Measurements from ENCODE around the gene YES1. TPM values are rescaled to one million over a fixed set of nuclear protein-coding genes. Genes with fewer than 3 reads are reported as not detected.

YES1 gene
- 84.5 TPM for total RNA-seq (2021; ENCODE audit: unreplicated experiment)
- polyA plus RNA-seq (2012) = 22.0 and 26.0 TPM in 2 replicates
- Bru-seq, nascent RNA = percentile 83 among the genes with signal in this experiment
- percentile 92 among the genes with signal in this experiment for BruChase-seq, experiment 1, labeled RNA remaining after a 6-hour chase
- BruChase-seq, experiment 2, labeled RNA remaining after a 2-hour chase = percentile 83 among the genes with signal in this experiment
- long read RNA-seq, full-length matches to known transcripts = 211 of 242 reads
- long read RNA-seq, partial matches to known transcripts = 21 of 242 reads
- long read RNA-seq, other reads (novel, unspliced or antisense) = 10 of 242 reads

GRCh38 chr18:811892-812375 lies at the start of gene YES1:
TSS of gene YES1 (minus strand) at chr18:812242. CDS start at chr18:756827, 55,415 bp downstream.
- Histone ChIP-seq H3K79me2 (ENCODE audit: insufficient read depth, low read length) (peaks cover 48% of the 10 kb centered on the region), H3K4me1 (ENCODE audit: control insufficient read depth in 1 of 2, insufficient read depth in 2 of 2, low read length in 2 of 2) (peaks cover 11 to 18% of the 10 kb centered on the region in 2 experiments), H3K9me3 (ENCODE audit: control insufficient read depth in 1 of 2, insufficient read depth in 1 of 2, low read depth in 1 of 2, low read length in 2 of 2) (no peaks in the 10 kb centered on the region), H3K4me3 (replicated peaks in 1 of 2; ENCODE audit: low read depth in 1 of 2, low read length in 2 of 2) (peak within 1 kb of the TSS; percentile 84 to 91), H3K4me2 (ENCODE audit: low read length) (peak within 1 kb of the TSS; percentile 89), H3K36me3 (ENCODE audit: control insufficient read depth in 1 of 2, insufficient read depth in 2 of 2, low read length in 2 of 2) (no peaks in the 10 kb centered on the region), H3K9me2 (ENCODE audit: insufficient read depth) (no peaks in the 10 kb centered on the region), H3K27me3 (ENCODE audit: insufficient read depth, low read length) (no peaks in the 10 kb centered on the region), H2AFZ (ENCODE audit: low read depth, low read length, poor library complexity, severe bottlenecking) (peak within 1 kb of the TSS; percentile 18), H4K20me1 (ENCODE audit: insufficient read depth) (0 out of 2 replicates have a peak, but pooled peaks cover 11% of the 10 kb centered on the region), H3K9ac (ENCODE audit: low read length) (peak within 1 kb of the TSS; percentile 86), H3K27ac (ENCODE audit: low read depth, low read length) (peak within 1 kb of the TSS; percentile 81)
- BruUV-seq (replicated peaks) = no TSS peak
- ATAC-seq (peak; percentile 86), DNase-seq (ENCODE audit: low read depth, low spot score) (no peak)
- TF ChIP-seq MAX (IDR thresholded peaks at IDR 0.05) = no peak
- TF ChIP-seq YY1 (IDR thresholded peaks at IDR 0.05; ENCODE audit: extremely low read depth, insufficient replicate concordance, low read depth, low read length) = no peak
- TF ChIP-seq POLR2A (IDR thresholded peaks at IDR 0.05; ENCODE audit: borderline replicate concordance, extremely low read depth, insufficient read depth, insufficient read length) = peak; percentile 48
- TF ChIP-seq, protein P1, sequence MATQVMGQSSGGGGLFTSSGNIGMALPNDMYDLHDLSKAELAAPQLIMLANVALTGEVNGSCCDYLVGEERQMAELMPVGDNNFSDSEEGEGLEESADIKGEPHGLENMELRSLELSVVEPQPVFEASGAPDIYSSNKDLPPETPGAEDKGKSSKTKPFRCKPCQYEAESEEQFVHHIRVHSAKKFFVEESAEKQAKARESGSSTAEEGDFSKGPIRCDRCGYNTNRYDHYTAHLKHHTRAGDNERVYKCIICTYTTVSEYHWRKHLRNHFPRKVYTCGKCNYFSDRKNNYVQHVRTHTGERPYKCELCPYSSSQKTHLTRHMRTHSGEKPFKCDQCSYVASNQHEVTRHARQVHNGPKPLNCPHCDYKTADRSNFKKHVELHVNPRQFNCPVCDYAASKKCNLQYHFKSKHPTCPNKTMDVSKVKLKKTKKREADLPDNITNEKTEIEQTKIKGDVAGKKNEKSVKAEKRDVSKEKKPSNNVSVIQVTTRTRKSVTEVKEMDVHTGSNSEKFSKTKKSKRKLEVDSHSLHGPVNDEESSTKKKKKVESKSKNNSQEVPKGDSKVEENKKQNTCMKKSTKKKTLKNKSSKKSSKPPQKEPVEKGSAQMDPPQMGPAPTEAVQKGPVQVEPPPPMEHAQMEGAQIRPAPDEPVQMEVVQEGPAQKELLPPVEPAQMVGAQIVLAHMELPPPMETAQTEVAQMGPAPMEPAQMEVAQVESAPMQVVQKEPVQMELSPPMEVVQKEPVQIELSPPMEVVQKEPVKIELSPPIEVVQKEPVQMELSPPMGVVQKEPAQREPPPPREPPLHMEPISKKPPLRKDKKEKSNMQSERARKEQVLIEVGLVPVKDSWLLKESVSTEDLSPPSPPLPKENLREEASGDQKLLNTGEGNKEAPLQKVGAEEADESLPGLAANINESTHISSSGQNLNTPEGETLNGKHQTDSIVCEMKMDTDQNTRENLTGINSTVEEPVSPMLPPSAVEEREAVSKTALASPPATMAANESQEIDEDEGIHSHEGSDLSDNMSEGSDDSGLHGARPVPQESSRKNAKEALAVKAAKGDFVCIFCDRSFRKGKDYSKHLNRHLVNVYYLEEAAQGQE (IDR thresholded peaks at IDR 0.05; ENCODE audit: low read depth) = no peak
- TF ChIP-seq FOSL1 (IDR thresholded peaks at IDR 0.05; ENCODE audit: low read depth) = no peak
- TF ChIP-seq ZFX (IDR thresholded peaks at IDR 0.05) = peak; percentile 94
- no peak for TF ChIP-seq RAD21 (IDR thresholded peaks at IDR 0.05; ENCODE audit: low read depth)
- TF ChIP-seq TCF7L2 (IDR thresholded peaks at IDR 0.05; ENCODE audit: borderline replicate concordance, extremely low read depth, insufficient read depth, insufficient read length) = no peak
- intact Hi-C loops (cut with micrococcal nuclease) = no loop called here
- ChIA-PET RAD21 (ENCODE audit: low non-redundant PET in 1 of 2, low total read pairs in 2 of 2, uncharacterized antibody in 2 of 2, unreplicated experiment in 2 of 2) (no interaction called here), CTCF (interaction anchor here (1.3 kb wide), 1 partner anchor 18 kb away, joined by 3 read pairs; no protein-coding TSS in a partner anchor), POLR2A (no interaction called here)
